ENCODE measurements around the gene NEMP1.

NEMP1 gene

DNA sequence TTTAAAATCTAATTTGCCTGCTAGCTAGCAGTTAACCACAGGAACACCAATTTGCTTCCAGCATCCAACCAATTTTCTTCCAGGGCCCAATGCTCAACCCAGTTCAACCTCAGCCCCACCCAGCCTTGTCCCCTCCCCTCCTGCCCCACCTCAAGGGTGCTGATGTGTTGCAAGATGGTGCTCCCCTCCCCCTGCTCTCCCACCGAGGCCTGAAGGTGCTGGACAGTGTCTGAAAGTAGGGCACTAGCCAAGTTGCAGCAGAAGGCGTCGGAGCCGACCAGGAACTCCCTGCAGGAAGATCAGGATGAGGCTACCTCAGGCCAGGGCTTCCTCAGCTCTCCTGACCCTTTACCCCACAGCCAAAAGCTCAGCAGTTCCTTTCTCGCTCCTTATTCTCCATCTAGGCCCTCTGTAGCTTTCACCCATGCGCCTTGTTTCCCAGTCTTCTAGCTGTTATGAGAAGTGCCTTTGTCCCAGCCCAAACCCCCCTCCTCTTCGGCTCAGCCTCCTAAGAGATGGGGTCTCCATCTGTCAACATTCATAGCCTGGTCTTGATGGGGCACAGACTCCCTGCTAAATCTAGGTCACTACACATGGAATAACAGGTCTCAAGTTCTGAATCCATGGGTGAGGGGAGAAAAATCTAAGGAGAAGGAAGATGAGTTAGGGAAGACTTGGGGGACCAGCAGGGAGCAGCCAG is 29.0 kb upstream of the NEMP1 start:
- no peak for DNase-seq (ENCODE audit: low read depth in 3 of 3, low spot score in 1 of 3)

GRCh38 chr12:57106021-57106708 is 27.6 kb upstream of the NEMP1 start:
- DNase-seq (ENCODE audit: low read depth in 3 of 3, low spot score in 1 of 3): no peak

DNA sequence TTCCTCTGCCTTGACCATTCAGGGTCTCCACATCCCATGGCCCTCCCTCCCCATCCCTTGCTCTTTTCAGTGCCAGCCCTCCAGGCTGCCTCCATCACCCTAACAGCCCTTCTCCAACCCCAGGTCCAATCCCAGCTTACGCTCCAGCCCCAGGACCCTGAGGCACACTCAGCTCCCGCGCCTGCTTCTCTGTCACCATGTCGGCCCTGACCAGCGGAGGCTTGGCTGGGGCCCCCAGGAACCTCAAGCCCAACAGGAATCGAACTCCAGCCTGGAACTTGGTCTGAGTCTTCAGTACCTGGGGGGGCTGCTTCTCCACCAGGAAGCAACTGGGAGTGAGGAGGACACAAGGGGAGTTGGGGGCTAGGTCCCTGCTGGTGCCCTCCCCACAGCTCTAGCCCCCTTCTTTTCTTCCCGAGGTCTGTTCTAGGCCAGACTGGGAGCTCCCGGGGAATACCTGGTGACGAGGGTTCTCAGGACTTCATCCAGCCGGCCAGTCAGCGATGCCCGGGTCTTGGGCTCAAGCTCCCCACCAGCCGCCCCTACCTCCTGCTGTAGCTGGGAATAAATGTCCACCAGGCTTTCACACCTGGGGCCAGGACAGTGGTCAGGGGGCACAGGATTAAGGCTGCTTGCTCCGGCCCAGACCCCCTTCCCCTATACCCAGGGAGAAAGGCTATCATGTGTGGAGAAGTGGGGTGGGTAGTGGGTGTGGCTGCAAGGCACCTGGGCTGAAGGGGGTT is 26.6 kb upstream of the NEMP1 start:
- DNase-seq (ENCODE audit: low read depth in 3 of 3, low spot score in 1 of 3): no peak

GRCh38 chr12:57104292-57104910 is 25.8 kb upstream of the NEMP1 start:
- no peak for DNase-seq (ENCODE audit: low read depth in 3 of 3, low spot score in 1 of 3)

GRCh38 chr12:57103856-57104255 is 25.3 kb upstream of the NEMP1 start:
- DNase-seq (ENCODE audit: low read depth in 3 of 3, low spot score in 1 of 3): no peak

DNA sequence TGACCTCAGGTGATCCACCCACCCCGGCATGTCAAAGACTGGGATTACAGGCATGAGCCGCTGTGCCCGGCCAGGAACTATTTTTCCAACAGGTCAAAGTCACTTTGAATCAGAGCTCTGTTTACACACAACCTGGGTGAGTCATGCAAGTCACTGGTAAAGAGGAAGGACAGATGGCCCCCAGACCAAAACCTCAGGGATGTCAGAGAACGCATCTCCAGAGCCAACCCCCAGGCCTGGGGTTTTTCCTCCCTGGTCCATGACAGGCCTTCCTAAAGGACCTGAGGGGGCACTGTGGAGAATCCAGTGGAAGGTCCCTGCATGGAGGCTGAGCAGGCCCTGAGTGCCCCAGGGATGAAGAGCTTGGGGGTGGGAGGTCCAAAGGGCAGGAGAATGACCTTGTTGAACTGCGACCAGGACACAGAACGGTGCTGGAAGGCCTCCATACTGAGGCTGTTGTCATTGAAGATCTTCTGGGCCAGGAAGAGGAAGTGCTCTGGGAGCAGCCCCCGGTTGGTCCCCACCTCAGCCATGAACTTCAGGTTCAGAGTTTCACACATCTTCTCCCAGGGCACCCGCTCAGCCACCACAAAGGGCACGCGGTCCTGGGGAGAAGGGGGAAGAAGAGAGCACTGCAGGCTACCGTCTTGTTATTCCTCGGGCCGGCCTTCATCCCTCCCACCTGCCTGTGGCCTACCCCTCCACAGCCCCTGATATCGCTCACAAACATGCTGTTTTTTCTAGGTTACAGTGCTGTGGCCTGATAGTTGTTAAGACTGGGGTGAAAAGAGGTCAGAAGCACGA is 23.5 kb upstream of the NEMP1 start:
- DNase-seq (ENCODE audit: low read depth in 3 of 3, low spot score in 1 of 3): no peak

DNA sequence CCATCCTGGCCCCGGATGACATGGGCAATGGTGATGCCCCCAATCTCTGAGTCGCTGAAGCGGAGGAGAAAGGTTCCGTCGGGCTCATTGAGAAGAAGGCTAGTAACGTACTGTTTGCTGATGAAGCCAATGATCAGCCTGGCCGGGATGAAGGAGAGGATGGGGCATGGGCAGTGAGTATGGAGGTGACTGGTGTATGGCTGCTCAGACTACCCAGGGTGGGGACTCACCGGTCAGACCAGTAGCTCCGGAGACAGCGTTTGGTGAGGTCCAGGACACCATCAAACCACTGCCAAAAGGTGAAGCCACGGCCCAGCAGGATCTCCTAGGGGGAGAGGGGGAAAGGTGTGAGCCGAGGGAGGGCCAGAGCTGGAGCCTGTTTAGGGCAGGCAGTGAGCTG is 21.2 kb upstream of the NEMP1 start:
- DNase-seq (ENCODE audit: low read depth in 3 of 3, low spot score in 1 of 3): no peak

DNA sequence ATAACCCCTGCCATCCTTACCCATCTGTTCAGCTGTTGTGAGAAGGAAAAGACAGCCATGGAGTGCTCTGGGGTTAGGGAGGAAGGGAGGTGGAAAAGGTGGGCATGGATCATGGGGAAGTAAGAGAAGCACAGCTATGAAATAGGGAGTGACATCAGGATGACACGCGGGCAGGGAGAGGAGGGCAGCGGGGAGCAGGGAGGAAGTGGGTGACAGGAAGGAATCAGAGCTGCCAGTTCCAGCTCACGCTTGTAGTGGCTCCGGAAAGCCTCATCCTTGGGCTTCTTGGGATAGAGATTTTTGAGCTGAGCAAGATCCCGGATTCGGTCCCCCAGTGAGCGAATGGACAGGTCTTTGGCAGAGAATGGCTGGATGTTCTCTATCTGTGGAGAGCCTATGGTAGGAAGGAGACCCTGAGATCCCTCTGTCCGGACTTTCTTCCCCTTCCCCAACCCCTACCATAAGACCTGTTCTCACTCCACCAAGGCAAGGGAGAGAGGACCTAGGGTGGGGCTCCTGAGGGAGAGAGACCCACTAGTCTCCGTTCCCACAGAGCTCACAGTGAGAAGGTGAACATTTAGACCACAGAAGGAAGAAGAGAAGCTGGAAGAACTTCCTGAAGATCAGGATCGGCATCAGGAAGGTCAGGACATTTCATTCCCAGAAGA is 20.6 kb upstream of the NEMP1 start:
- DNase-seq (ENCODE audit: low read depth in 3 of 3, low spot score in 1 of 3): no peak

DNA sequence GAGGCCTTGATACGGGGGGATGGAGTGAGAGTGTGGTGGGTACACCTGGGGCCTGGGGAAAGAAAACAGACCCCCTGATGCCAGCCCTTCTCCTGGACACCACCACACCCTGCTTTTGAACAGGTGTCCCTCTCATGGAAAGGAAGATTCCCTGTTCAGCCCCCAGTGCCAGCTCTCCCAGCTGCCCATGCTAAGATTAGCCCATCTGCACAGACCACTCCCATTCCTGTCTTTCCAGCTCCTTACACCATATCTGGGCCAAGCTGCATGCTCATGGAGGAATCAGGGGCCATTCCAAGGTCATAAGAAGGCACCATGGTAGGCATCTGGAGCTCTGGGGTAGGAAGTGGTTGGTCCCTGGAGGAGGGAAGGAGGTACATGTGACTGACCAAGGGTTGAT is 20.0 kb upstream of the NEMP1 start:
- no peak for DNase-seq (ENCODE audit: low read depth in 3 of 3, low spot score in 1 of 3)

- DNase-seq (ENCODE audit: low read depth in 3 of 3, low spot score in 1 of 3): no peak
These were observed 18.9 kb upstream of the NEMP1 start for GRCh38 chr12:57097554-57097835.

DNA sequence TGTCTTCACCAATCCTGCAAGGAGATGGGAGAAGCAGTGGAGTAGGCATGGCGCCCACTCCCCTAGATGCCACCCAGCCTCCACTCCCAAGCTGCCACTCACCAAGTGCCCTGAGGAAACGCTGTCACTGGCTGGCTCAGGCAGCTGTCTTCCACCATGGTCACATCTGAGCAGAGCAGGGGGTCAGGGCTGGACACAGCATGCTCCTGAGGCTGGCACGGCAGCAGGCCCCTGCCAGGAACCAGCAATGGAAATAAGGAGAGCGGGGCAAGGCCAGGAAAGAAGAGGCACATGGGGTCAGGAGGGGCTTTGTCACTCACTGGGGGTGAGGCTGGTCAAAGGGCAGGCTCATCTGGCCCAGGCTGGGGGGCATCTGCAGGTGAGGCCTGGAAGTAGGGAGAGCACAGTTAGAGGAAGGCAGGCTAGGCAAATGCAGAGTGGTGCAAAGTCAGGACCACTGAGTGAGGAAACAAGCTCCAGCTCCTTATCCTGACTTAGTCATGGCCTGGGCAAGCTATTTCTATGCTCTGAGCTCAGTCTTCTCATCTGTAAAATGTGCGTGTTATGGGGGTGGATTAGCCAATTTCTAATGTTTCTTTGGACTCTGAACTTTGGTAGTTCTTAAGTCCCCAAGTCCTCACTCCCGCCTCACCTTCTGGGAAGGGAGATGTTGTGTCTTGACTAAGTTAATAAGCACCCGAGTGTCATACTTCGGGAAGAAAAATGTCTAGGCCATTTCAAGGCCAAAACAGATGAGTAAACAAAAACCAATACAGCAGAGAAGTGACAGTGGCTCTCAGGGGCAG is 18.4 kb upstream of the NEMP1 start:
- DNase-seq (ENCODE audit: low read depth in 3 of 3, low spot score in 1 of 3): no peak

DNA sequence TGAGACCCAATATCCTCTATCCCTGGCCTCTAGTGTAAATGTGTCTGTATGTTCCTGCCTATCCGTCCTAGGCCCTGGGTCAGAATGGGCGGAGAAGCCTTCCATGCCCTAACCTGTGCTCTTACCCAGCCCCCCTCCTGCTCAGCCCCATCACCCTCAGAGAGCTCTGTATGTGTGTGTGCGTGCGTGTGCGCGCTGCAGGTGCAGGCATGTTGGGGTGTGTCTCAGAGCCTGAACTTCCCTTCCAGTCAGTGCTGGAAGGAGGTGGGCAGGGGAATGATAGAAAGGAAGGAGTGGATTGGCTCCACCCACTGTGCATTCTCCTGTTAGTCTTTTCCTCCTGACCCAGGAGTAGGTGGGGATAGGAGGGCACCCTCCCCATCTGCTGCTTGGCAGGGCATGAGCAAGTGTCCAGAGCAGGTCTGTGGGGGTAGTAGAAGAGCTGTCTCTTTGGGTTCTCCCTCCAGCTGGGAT is 17.5 kb upstream of the NEMP1 start:
- no peak for DNase-seq (ENCODE audit: low read depth in 3 of 3, low spot score in 1 of 3)

DNA sequence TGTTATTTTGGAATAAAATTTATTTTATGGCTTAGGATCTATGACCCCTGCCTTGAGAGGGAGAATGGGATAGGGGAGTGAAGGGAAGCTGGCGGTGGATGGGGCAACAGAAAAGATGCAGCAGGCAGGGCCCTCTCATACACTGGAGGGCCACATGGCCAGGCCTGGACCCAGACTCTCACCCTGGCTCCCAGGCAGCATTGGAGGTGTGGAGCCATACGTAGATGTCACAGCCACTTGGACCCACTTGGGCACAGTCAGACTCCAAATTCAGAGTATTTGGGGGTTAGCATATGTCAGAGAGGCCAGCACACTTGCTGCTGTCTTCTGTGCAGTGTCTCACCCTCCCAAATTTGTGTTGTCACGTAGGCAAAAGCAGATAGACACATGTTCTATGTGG is 16.8 kb upstream of the NEMP1 start:
- DNase-seq (ENCODE audit: low read depth in 3 of 3, low spot score in 1 of 3): no peak

DNA sequence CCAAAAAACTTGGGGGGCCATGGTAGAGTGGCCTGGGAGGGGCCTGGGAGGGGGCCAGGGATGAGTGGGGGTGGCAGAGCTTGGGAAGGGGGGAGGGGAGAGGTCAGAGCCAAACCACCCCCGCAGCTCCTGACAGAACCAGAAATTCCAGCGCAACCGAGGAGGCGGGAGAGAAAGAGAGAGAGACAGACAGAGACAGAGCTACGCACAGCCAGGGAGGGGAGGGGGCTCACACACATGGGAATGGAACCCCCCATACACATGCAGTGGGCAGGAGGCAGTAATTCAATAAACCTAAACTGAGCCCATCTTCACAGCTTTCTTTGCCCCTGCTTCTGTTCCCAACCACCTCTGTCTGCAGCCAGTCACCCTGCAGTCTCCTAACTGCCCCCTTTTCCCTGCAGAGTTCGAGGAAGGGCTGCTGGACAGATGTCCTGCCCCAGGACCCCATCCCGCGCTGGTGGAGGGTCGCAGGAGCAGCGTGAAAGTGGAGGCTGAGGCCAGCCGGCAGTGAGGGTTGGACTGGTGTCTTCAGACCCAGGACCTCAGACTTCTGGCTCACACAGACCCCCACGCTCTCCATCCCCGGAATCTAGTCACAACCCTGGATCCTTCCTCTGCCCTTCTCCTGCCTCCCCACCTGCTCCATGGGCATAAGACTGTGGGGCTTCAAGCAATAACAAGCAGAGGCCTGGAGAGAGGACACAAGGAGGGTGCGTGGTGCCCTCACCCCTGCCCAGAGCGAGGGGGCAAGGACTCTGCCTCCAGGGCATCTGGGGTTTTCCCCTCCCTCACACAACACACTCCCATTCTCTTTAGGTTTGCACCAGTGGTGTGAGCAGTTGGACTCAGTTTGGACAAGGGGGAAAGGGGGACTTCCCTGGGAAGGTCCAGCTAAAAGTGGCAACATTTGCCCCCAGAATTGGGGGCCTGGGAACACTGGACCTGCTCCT is 15.9 kb upstream of the NEMP1 start:
- no peak for DNase-seq (ENCODE audit: low read depth in 3 of 3, low spot score in 1 of 3)

- peak in 1 of 3 donors; percentile 61 for DNase-seq (ENCODE audit: low read depth in 3 of 3, low spot score in 1 of 3)
These were observed 15.0 kb upstream of the NEMP1 start for GRCh38 chr12:57093415-57094207.

DNA sequence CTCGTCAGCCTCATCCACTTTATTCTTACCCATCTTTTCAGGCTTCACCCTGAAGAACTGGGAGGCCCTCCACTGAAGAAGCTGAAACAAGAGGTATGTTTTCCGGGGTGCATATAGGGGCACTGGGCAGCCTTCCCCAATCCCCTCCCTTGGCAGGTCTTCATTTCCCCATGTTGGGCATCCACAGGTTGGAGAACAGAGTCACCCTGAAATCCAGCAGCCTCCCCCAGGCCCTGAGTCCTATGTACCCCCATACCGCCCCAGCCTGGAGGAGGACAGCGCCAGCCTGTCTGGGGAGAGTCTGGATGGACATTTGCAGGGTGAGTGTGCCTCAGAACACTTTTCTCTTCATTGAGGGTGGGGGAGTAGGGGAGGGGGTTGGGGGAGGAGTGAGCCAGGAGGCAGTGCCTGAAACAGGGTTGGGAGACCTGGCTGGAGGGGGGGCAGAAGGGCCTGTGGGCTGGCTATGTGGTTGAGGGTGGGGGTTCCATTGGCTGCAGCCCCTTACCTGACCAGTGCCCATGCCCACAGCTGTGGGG is 14.4 kb upstream of the NEMP1 start:
- no peak for DNase-seq (ENCODE audit: low read depth in 3 of 3, low spot score in 1 of 3)

- DNase-seq (ENCODE audit: low read depth in 3 of 3, low spot score in 1 of 3): no peak
These were observed 13.9 kb upstream of the NEMP1 start for GRCh38 chr12:57092529-57092862.

Measured in stimulated activated CD4-positive, alpha-beta T cell treated with anti-CD3 and anti-CD28 coated beads, TNF-alpha, amount 100 ng/mL, for 1 hour (primary cell).